Measurements from ENCODE around the gene ARHGEF2. TPM values are rescaled to one million over a fixed set of nuclear protein-coding genes. Genes with fewer than 3 reads are reported as not detected.
A peak's percentile ranks its signal among the peaks of the same experiment; 100 is the strongest.

ARHGEF2 gene
- total and polyA plus RNA-seq, 9 of the 15 experiments (the other 6 are each of a cell fraction or from before 2014, with no cell fraction given), result 7.1 to 162 (median 62.2) TPM

DNA sequence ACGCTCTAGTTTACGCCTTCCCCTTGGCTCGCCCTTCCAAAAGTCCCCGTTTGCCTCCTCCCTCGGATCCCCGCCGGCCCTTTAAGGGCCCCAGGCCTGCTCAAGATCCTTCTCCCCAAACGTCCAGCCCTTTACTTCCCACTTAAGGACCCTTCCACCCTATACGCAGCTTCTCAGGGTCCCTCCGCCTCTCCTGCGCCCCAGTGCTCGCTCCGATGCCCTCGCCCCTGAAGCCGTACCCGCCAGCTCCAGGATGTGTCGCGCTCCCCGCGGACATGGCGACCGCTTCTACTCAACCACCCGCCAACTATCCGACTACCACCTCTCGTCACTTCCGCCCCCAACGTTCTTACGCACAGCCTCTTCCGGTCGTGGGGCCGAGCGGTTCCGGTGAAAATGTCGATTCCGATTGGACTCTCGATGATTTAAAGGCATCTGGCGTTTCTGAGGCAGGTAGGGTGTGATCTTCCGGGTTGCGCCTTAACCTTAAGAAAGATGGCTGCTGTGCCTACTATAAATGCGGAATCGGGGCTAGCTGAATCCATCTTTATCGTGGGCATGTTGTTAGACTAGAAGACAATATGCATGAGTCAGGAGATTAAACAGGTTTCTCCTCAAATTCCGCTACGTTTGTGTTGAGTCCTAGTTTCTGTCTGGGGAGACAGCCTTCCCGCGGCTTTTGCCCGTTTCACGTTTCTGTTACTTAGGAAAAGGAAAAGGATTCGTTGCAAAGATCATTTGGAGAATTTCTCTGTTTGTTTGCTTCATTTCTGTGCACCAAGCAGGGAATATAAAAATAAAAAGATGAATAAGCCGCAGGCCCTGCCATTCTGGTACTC is 44.0 kb downstream of the ARHGEF2 start, which contains the start of gene KHDC4 (continued):
- TF ChIP-seq TSC22D4 (tag; IDR thresholded peaks at IDR 0.05), result no peak
- no peak for TF ChIP-seq ZNF239 (CRISPR knock-in tag; IDR thresholded peaks at IDR 0.05)
- TF ChIP-seq IFI16 (CRISPR knock-in tag; IDR thresholded peaks at IDR 0.05), result no peak
- no peak for TF ChIP-seq PPARD (CRISPR knock-in tag; IDR thresholded peaks at IDR 0.05)
- peak; percentile 96 for TF ChIP-seq TBP (optimal IDR thresholded peaks at IDR 0.05; ENCODE audit: low read depth, low read length)
- no peak for TF ChIP-seq ZFP30 (CRISPR knock-in tag; IDR thresholded peaks at IDR 0.05; ENCODE audit: borderline replicate concordance)
- TF ChIP-seq, protein P1, sequence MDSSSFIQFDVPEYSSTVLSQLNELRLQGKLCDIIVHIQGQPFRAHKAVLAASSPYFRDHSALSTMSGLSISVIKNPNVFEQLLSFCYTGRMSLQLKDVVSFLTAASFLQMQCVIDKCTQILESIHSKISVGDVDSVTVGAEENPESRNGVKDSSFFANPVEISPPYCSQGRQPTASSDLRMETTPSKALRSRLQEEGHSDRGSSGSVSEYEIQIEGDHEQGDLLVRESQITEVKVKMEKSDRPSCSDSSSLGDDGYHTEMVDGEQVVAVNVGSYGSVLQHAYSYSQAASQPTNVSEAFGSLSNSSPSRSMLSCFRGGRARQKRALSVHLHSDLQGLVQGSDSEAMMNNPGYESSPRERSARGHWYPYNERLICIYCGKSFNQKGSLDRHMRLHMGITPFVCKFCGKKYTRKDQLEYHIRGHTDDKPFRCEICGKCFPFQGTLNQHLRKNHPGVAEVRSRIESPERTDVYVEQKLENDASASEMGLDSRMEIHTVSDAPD (CRISPR knock-in tag; IDR thresholded peaks at IDR 0.05), result no peak
- TF ChIP-seq SRSF1 (IDR thresholded peaks at IDR 0.05; ENCODE audit: low read depth, low read length), result no peak
- TF ChIP-seq, protein P2, sequence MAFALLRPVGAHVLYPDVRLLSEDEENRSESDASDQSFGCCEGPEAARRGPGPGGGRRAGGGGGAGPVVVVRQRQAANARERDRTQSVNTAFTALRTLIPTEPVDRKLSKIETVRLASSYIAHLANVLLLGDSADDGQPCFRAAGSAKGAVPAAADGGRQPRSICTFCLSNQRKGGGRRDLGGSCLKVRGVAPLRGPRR (CRISPR knock-in tag; IDR thresholded peaks at IDR 0.05), result no peak
- no peak for TF ChIP-seq ZNF699 (CRISPR knock-in tag; IDR thresholded peaks at IDR 0.05; ENCODE audit: insufficient replicate concordance)
- TF ChIP-seq TFAM (CRISPR knock-in tag; conservative IDR thresholded peaks at IDR 0.05), result no peak
- TF ChIP-seq, protein P3, sequence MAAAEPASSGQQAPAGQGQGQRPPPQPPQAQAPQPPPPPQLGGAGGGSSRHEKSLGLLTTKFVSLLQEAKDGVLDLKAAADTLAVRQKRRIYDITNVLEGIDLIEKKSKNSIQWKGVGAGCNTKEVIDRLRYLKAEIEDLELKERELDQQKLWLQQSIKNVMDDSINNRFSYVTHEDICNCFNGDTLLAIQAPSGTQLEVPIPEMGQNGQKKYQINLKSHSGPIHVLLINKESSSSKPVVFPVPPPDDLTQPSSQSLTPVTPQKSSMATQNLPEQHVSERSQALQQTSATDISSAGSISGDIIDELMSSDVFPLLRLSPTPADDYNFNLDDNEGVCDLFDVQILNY (CRISPR knock-in tag; IDR thresholded peaks at IDR 0.05), result no peak
- TF ChIP-seq, protein P4, sequence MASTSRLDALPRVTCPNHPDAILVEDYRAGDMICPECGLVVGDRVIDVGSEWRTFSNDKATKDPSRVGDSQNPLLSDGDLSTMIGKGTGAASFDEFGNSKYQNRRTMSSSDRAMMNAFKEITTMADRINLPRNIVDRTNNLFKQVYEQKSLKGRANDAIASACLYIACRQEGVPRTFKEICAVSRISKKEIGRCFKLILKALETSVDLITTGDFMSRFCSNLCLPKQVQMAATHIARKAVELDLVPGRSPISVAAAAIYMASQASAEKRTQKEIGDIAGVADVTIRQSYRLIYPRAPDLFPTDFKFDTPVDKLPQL (IDR thresholded peaks at IDR 0.05; ENCODE audit: extremely low read depth, insufficient read length), result no peak
- TF ChIP-seq MBD2 (IDR thresholded peaks at IDR 0.05; ENCODE audit: borderline replicate concordance, low read depth), result peak; percentile 88
- TF ChIP-seq, protein P5, sequence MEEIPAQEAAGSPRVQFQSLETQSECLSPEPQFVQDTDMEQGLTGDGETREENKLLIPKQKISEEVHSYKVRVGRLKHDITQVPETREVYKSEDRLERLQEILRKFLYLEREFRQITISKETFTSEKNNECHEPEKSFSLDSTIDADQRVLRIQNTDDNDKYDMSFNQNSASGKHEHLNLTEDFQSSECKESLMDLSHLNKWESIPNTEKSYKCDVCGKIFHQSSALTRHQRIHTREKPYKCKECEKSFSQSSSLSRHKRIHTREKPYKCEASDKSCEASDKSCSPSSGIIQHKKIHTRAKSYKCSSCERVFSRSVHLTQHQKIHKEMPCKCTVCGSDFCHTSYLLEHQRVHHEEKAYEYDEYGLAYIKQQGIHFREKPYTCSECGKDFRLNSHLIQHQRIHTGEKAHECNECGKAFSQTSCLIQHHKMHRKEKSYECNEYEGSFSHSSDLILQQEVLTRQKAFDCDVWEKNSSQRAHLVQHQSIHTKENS (CRISPR knock-in tag; IDR thresholded peaks at IDR 0.05), result no peak
- no peak for TF ChIP-seq KLF6 (CRISPR knock-in tag; IDR thresholded peaks at IDR 0.05; ENCODE audit: borderline replicate concordance)
- TF ChIP-seq ZNF780A (CRISPR knock-in tag; IDR thresholded peaks at IDR 0.05), result no peak
- TF ChIP-seq GABPA (tag; conservative IDR thresholded peaks at IDR 0.05; ENCODE audit: low read depth), result peak; percentile 99
- TF ChIP-seq, protein P6, sequence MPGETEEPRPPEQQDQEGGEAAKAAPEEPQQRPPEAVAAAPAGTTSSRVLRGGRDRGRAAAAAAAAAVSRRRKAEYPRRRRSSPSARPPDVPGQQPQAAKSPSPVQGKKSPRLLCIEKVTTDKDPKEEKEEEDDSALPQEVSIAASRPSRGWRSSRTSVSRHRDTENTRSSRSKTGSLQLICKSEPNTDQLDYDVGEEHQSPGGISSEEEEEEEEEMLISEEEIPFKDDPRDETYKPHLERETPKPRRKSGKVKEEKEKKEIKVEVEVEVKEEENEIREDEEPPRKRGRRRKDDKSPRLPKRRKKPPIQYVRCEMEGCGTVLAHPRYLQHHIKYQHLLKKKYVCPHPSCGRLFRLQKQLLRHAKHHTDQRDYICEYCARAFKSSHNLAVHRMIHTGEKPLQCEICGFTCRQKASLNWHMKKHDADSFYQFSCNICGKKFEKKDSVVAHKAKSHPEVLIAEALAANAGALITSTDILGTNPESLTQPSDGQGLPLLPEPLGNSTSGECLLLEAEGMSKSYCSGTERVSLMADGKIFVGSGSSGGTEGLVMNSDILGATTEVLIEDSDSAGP (CRISPR knock-in tag; IDR thresholded peaks at IDR 0.05), result no peak; the same call in 1 of the 2 replicates
- peak; percentile 68 for TF ChIP-seq SP1 (CRISPR knock-in tag; IDR thresholded peaks at IDR 0.05)
- no peak for TF ChIP-seq ADNP (tag; IDR thresholded peaks at IDR 0.05)
- no peak for TF ChIP-seq POLR3A (IDR thresholded peaks at IDR 0.05; ENCODE audit: borderline replicate concordance, extremely low read depth, insufficient read depth, insufficient read length)

Data from K562 (cell line).